BLaER1 (cell line): Measurements from ENCODE around the gene SMTNL1.

Source experiments
- H3K27ac ChIP-seq: shearing (Covaris generic); formaldehyde crosslinking; 2 replicates; pipeline ENCODE4 v1.8.1; 2022
- H3K27me3 ChIP-seq: shearing (Covaris generic); formaldehyde crosslinking; 2 replicates; pipeline ENCODE4 v1.8.1; 2022
- H3K36me3 ChIP-seq: shearing (Covaris generic); formaldehyde crosslinking; 2 replicates; pipeline ENCODE4 v1.8.1; 2022
- H3K4me1 ChIP-seq: shearing (Covaris generic); formaldehyde crosslinking; 2 replicates; pipeline ENCODE4 v1.8.1; 2022
- H3K4me2 ChIP-seq: shearing (Covaris generic); formaldehyde crosslinking; 2 replicates; pipeline ENCODE4 v1.8.1; 2022
- H3K4me3 ChIP-seq: shearing (Covaris generic); formaldehyde crosslinking; 2 replicates; pipeline ENCODE4 v1.8.1; 2022
- H3K9ac ChIP-seq: shearing (Covaris generic); formaldehyde crosslinking; 2 replicates; pipeline ENCODE4 v1.8.1; 2022
- H3K9me3 ChIP-seq: shearing (Covaris generic); formaldehyde crosslinking; 2 replicates; pipeline ENCODE4 v1.8.1; 2022
- H4K20me1 ChIP-seq: shearing (Covaris generic); formaldehyde crosslinking; 2 replicates; pipeline ENCODE4 v1.8.1; 2022
- Cebpa-rat ChIP-seq: shearing (Covaris generic); IDR thresholded peaks from 2 replicates; pipeline ENCODE4 v1.8.1; 2022

The SMTNL1 gene

GRCh38 chr11:57497303-57498247 is 39.8 kb upstream of the SMTNL1 start:
- Histone ChIP-seq H3K4me1 (peaks cover 24% of the 10 kb centered on the region), H4K20me1 (peaks cover 45% of the 10 kb centered on the region), H3K4me3 (no peak overlapping the region), H3K27me3 (no peaks in the 10 kb centered on the region), H3K9me3 (no peaks in the 10 kb centered on the region), H3K4me2 (no peak overlapping the region), H3K9ac (peak overlapping the region; percentile 1; the same call in 1 of the 2 replicates), H3K27ac (no peak overlapping the region), H3K36me3 (peaks cover 98% of the 10 kb centered on the region)
- TF ChIP-seq Cebpa-rat: peak; percentile 56

DNA sequence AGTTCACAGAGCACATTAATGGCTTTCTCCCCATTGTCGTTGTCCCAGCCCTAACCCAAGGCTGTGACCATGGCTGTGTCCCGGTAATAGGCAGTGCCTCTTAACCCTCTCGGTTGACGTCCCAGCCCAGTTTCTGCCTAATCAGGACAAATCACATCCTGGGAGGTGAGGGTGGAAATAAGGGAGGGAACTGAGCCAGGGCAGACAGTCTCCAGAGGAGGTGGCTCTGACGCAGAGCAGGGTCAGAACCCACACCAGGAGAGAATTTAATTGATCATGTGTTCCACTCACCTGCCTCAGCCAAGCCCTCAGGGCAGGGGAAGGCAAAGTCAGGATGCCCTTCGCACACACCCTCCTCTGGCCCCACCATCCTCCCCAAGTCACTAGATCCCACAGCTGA is 38.9 kb upstream of the SMTNL1 start:
- no peak overlapping the region for H3K9ac ChIP-seq
- H3K4me1 ChIP-seq: peaks cover 24% of the 10 kb centered on the region
- H3K9me3 ChIP-seq: no peaks in the 10 kb centered on the region
- H4K20me1 ChIP-seq: peaks cover 49% of the 10 kb centered on the region
- H3K36me3 ChIP-seq: peaks cover 98% of the 10 kb centered on the region
- no peak for TF ChIP-seq Cebpa-rat
- no peak overlapping the region for H3K4me2 ChIP-seq
- H3K27me3 ChIP-seq: no peaks in the 10 kb centered on the region
- no peak overlapping the region for H3K4me3 ChIP-seq
- no peak overlapping the region for H3K27ac ChIP-seq

DNA sequence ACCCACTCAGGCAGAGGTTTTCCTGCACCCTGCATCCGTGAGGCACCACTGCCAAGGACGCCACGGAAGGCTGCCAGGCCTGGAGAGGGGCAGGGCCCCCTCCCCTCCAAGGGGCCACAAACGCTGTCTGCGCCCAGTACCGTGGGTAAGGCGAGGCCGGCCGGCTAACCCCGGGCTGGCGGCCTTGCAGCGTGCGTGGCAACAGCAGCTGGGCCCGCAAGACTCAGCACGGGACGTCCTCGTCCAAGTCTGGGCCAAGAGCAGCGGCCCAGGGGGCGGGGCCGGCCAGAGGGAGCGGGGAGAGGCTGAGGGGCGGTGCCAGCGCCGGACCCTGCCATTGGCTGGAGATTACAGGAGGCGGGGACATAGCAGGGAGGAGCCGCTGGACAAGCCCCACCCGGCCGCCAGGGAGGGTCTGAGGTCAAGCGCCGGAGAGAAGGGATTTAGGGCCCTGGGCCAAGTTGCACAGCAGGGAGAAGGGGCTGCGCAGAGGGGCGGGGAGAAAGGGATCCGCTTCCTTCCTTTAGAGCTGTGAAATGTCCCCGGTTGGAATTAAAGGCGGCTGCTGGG is 37.9 kb upstream of the SMTNL1 start:
- H3K36me3 ChIP-seq: peaks cover 96% of the 10 kb centered on the region
- peak overlapping the region; percentile 61; the same call in 1 of the 2 replicates for H3K9ac ChIP-seq
- H3K4me2 ChIP-seq: peak overlapping the region; percentile 88
- H4K20me1 ChIP-seq: peaks cover 53% of the 10 kb centered on the region
- no peak overlapping the region; the same call in 1 of the 2 replicates for H3K27ac ChIP-seq
- TF ChIP-seq Cebpa-rat: no peak
- H3K4me3 ChIP-seq: 0 out of 2 replicates have a peak overlapping the region, but pooled peaks have one; percentile 33
- no peaks in the 10 kb centered on the region for H3K27me3 ChIP-seq
- H3K4me1 ChIP-seq: peaks cover 19% of the 10 kb centered on the region
- H3K9me3 ChIP-seq: no peaks in the 10 kb centered on the region

- Histone ChIP-seq H3K36me3 (peaks cover 96% of the 10 kb centered on the region), H3K9ac (peak overlapping the region; percentile 61; the same call in 1 of the 2 replicates), H4K20me1 (peaks cover 59% of the 10 kb centered on the region)
These were observed 37.4 kb upstream of the SMTNL1 start for GRCh38 chr11:57499983-57500461.

DNA sequence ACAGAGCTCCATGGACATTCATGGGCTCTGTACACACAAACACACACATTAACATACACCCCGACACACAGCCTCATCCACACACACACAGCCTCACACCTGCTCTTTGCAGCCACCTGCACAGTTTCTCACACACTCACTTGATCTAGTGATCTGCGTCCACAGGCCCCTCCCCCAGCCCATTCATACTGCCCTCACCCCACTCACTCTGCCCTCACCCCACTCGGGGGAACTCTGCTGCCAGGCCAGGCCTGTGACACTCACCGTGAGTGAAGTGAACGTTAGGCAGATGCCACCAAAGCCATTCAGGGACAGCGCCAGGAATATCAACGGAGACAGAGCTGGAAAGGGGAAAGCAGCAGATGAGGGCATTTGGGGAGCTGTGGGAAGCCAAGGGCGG is 36.9 kb upstream of the SMTNL1 start:
- peaks cover 63% of the 10 kb centered on the region for H4K20me1 ChIP-seq
- no peaks in the 10 kb centered on the region for H3K9me3 ChIP-seq
- no peak for TF ChIP-seq Cebpa-rat
- peaks cover 96% of the 10 kb centered on the region for H3K36me3 ChIP-seq
- H3K4me1 ChIP-seq: peaks cover 19% of the 10 kb centered on the region
- H3K4me3 ChIP-seq: no peak overlapping the region
- H3K27ac ChIP-seq: no peak overlapping the region
- H3K4me2 ChIP-seq: peak overlapping the region; percentile 88
- H3K27me3 ChIP-seq: no peaks in the 10 kb centered on the region
- no peak overlapping the region for H3K9ac ChIP-seq

More at GRCh38 chr11:57499983-57500461, 37.4 kb upstream of the SMTNL1 start:
- Histone ChIP-seq H3K4me2 (peak overlapping the region; percentile 88), H3K4me1 (peaks cover 19% of the 10 kb centered on the region), H3K9me3 (no peaks in the 10 kb centered on the region), H3K4me3 (0 out of 2 replicates have a peak overlapping the region, but pooled peaks have one; percentile 33), H3K27me3 (no peaks in the 10 kb centered on the region), H3K27ac (no peak overlapping the region; the same call in 1 of the 2 replicates)
- TF ChIP-seq Cebpa-rat: no peak

DNA sequence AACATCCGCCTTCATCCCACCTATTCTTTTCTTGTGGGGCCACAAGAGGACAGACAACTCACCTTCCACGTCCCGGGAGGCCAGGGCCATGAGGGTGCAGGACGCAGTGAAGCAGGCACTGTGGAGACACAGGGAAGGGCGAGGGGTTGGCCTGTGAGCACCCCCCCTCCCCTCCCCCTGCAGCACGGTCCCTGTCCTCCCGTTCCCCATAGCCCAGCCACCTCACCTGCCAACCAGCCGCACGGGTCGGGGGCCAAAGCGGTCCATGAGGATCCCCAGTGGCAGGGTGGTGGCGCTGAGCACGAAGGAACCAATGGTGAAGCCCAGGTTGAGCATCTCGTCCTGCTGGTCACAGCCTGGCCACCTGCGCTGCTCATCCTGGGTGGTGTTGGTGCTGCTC is 36.5 kb upstream of the SMTNL1 start:
- TF ChIP-seq Cebpa-rat: no peak
- Histone ChIP-seq H3K36me3 (peaks cover 96% of the 10 kb centered on the region), H3K27ac (no peak overlapping the region), H3K9ac (no peak overlapping the region), H3K4me3 (no peak overlapping the region), H3K9me3 (no peaks in the 10 kb centered on the region), H3K4me2 (peak overlapping the region; percentile 88; the same call in 1 of the 2 replicates), H4K20me1 (peaks cover 68% of the 10 kb centered on the region), H3K4me1 (peaks cover 19% of the 10 kb centered on the region), H3K27me3 (no peaks in the 10 kb centered on the region)

DNA sequence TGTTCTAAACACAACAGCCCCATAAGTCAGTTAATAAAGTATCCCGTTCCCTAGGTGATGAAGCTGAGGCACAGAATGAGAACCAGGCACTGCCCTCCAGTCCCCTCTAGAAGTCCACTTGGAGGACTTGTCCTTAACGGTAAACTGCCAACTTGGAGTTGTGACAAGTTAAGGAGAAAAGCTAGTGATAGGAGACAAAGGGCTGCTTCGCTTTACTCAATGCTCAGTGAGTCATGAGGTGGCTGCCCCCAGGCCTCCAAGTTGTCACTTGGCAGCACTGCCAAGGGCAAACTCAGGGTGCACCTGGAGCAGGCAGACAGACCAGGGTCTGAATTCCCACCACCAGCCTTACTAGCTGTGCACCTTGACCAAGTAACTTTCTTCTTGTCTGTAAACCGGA is 35.4 kb upstream of the SMTNL1 start:
- no peak overlapping the region for H3K27ac ChIP-seq
- no peak overlapping the region for H3K4me2 ChIP-seq
- no peaks in the 10 kb centered on the region for H3K9me3 ChIP-seq
- 0 out of 2 replicates have a peak overlapping the region, but pooled peaks have one; percentile 6 for H3K9ac ChIP-seq
- H3K27me3 ChIP-seq: no peaks in the 10 kb centered on the region
- TF ChIP-seq Cebpa-rat: no peak
- H4K20me1 ChIP-seq: peaks cover 78% of the 10 kb centered on the region
- peaks cover 19% of the 10 kb centered on the region for H3K4me1 ChIP-seq
- peaks cover 96% of the 10 kb centered on the region for H3K36me3 ChIP-seq
- no peak overlapping the region for H3K4me3 ChIP-seq

DNA sequence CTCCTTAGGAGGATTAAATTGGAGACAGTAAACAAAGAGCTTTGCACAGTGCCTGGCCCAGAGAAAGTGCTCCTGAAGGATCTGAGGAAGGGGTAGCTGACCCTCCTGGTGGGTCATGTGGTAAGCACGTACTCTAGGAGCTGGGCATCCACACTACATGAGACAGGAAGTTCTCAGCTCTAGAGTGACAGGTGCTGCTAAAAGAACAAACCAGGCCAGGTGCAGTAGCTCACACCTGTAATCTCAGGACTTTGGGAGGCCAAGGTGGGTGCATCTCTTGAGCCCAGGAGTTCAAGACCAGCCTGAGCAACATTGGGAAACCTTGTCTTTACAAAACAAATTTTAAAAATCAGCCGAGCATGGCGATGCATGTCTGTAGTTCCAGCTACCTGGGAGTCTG is 35.0 kb upstream of the SMTNL1 start:
- TF ChIP-seq Cebpa-rat: no peak
- H3K27ac ChIP-seq: no peak overlapping the region
- H3K4me3 ChIP-seq: no peak overlapping the region
- H3K9me3 ChIP-seq: no peaks in the 10 kb centered on the region
- no peak overlapping the region for H3K4me2 ChIP-seq
- 0 out of 2 replicates have a peak overlapping the region, but pooled peaks have one; percentile 6 for H3K9ac ChIP-seq
- H3K27me3 ChIP-seq: no peaks in the 10 kb centered on the region
- peaks cover 96% of the 10 kb centered on the region for H3K36me3 ChIP-seq
- peaks cover 82% of the 10 kb centered on the region for H4K20me1 ChIP-seq
- H3K4me1 ChIP-seq: peaks cover 19% of the 10 kb centered on the region

GRCh38 chr11:57502870-57503269 is 34.5 kb upstream of the SMTNL1 start:
- H3K4me2 ChIP-seq: no peak overlapping the region

More at GRCh38 chr11:57502870-57503269, 34.5 kb upstream of the SMTNL1 start:
- no peak overlapping the region for H3K9ac ChIP-seq
- H4K20me1 ChIP-seq: peaks cover 85% of the 10 kb centered on the region
- H3K27me3 ChIP-seq: no peaks in the 10 kb centered on the region
- H3K9me3 ChIP-seq: no peaks in the 10 kb centered on the region
- H3K4me1 ChIP-seq: peaks cover 19% of the 10 kb centered on the region
- peaks cover 96% of the 10 kb centered on the region for H3K36me3 ChIP-seq
- no peak overlapping the region for H3K27ac ChIP-seq
- no peak overlapping the region for H3K4me3 ChIP-seq
- TF ChIP-seq Cebpa-rat: no peak
